NCI-H524 (cell line): ENCODE data around the gene OSBPL7.

Experiments used
- DNase-seq, 2 experiments: peaks; one replicate each; lab custom pipeline; 2025; lab: John Stamatoyannopoulos, UW

OSBPL7 gene, protein sequence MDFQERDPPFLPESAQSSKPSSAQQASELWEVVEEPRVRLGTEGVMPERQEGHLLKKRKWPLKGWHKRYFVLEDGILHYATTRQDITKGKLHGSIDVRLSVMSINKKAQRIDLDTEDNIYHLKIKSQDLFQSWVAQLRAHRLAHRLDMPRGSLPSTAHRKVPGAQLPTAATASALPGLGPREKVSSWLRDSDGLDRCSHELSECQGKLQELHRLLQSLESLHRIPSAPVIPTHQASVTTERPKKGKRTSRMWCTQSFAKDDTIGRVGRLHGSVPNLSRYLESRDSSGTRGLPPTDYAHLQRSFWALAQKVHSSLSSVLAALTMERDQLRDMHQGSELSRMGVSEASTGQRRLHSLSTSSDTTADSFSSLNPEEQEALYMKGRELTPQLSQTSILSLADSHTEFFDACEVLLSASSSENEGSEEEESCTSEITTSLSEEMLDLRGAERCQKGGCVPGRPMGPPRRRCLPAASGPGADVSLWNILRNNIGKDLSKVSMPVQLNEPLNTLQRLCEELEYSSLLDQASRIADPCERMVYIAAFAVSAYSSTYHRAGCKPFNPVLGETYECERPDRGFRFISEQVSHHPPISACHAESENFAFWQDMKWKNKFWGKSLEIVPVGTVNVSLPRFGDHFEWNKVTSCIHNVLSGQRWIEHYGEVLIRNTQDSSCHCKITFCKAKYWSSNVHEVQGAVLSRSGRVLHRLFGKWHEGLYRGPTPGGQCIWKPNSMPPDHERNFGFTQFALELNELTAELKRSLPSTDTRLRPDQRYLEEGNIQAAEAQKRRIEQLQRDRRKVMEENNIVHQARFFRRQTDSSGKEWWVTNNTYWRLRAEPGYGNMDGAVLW

DNA sequence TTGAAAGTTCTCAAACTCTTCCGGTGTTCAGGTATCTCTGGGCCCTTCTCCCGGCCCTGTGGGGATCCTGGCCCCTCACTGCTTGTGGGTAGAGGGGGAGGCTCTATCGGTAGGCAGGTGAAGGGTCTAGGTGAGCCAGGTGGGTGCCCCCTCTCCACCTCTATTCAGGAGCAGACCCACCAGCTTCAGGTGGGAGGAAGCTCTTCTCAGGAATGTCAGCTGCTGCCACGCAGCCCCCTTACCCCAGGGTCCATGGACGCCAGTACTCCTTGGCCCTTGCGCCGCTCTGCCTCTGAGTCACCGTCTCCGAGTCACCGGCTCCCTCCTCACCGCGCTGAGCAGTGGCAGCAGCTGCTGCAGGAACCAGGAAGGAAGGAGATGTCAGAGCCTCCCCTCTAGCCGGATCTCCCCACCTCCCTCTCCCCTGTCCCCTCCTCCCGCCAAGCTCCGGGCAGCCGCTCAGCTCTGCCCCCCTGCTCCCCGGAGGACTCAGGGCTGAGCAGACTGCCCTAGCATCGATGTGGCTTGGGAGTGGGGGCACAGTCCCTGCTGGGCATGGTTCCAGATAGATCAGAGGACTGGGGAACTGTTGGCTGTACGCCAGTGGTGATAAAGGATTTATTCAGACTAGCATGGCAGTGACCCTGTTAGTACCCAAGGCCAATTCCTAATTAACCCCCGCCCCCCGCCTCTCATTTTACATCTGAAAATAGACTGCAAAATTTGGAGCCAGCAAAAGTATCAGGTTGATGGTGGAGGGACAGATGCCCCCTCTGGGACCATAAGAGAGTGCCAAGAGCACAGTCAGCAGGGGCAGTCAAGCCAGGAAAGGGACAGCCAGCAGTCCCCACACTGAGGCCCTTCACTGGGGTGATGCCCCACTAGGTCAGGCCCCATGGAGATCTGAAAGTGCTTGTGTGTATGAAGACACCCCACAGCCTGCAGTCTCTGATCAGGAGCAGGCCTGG, at the start of gene OSBPL7:
TSS of gene OSBPL7 (minus strand) at position 371 of the 968 bp plus-strand sequence. CDS start 1,516 bp downstream, outside the sequence.
- peak; percentile 92 to 95 for DNase-seq

DNA sequence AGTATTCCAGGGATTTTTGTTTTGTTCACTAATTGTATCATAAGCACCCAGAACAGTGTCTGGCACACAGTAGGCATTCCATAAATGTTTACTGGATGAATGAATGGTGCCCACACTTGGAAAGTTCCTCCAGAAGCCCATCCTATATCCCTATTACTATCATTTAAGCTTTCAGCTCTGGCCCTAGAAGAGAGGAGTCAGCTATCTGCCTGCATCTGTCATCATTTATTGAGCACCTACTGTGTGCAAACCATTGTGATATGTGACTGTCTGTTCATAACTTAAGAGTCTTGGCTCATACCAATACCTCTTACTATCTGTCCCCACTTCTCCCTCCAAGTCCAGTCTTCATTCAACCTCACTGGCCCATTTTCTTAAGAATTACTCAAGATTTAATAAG, 49.5 kb upstream of the OSBPL7 start:
- DNase-seq = no peak

DNA sequence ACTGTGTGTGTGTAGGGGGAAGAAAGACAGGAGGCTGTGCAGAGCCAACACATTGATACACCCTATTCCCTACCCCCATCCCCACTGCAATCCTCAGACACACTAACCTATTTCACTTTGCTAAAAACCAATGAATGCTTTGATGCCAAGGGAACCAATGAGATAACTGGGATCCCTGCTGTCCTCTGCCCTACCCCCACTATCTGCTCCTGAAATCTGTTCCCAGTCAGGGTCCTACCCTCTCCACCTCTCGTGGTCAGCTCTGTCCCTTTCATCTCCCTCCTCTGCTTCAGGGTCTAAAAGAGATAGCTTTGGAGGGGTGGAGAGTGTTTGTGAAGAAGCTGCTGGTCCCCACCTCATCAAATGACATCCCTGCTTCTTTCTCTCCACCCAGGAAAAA, 48.5 kb upstream of the OSBPL7 start:
- DNase-seq = no peak

DNA sequence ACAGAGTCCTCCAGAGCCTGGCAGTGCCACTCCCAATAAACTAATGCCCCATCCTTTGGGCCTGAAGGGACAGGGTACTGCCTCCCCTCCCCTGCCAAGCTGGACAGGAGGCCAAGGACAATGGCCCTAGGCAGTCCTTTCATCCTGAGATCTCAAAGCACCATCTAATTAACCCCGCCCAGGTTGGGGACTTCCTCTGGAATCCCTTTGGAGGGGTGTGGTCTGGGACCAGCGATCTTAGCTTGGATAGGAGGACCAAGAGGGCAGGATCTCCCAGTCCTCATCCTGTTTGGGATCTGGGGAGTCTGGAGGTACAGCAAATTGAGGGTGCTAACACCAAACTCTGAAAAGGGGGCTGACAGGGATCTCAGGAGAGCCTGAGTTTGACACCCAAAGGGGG, 47.5 kb upstream of the OSBPL7 start:
- DNase-seq = no peak

DNA sequence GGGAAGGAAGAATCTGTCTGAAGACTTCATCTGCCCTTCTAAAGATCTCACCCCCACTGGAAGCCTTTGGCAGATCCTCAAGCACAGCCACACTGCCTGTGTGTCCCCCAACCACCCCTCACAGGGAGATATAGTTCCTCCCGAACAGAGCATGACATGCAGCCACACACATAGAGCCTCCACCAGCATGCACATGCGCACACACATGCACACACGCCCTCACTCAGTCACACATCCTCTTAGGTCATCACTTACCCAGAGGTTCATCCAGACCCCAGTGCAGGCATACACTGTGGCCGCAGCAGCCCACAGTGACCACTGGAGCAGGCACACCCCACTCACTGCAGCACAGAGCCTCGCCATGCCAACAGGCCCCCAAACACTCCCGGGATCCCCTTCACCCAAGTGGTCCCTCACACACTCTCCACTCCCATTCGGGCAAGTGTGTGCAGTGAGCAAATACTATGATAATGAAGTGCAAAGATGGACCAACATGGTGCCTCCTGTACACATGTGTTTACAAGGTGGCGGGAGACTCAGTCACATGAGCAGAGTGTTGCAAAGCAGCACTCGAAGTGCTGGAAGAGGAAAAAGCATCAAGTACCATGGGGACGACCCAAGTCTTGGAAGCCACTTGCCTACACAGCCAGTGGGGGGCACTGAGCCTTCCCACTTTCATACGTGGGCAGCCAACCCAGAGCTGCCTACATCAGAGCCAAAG, 46.4 kb upstream of the OSBPL7 start:
- no peak for DNase-seq

DNA sequence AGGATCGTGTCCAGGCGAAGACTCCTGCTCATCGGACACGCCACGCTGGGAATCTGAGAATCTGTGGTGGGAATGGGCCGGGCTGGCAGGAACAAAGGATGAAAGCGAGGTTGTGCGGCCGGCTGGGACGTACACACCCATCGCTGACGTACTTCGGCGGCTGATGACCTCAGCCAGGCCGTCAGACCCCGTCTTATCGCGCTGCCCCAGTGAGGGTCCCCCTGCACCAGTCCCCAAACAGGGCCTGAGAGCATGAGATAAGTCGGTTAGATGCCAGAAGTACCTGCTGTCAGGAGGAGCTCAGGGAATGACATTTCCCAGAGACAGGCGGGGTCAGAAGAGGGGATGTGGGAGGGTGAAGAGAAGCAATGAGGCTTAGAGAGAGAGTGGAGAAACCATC, 45.3 kb upstream of the OSBPL7 start:
- no peak for DNase-seq

DNA sequence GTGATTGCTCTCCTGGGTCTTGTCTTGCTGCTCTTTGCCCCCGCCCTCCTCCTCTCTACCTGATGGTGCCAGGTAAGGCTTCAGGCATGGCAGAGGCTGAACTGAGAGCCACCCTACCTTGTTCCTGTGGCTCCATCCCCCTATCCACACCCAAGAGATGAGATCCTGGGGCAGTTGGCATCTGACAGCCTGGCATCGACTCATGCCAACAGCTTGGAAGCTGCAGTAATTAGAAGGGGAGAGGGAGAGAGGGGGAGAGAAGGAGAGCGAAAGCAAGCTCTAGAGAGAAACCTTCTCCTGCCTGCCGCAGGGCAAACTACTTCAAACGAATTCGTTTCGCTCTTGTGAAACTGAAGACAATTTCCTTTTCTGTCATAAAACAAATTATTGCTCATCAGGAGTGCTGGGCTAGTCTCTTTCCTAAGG, 43.2 kb upstream of the OSBPL7 start:
- DNase-seq = no peak

DNA sequence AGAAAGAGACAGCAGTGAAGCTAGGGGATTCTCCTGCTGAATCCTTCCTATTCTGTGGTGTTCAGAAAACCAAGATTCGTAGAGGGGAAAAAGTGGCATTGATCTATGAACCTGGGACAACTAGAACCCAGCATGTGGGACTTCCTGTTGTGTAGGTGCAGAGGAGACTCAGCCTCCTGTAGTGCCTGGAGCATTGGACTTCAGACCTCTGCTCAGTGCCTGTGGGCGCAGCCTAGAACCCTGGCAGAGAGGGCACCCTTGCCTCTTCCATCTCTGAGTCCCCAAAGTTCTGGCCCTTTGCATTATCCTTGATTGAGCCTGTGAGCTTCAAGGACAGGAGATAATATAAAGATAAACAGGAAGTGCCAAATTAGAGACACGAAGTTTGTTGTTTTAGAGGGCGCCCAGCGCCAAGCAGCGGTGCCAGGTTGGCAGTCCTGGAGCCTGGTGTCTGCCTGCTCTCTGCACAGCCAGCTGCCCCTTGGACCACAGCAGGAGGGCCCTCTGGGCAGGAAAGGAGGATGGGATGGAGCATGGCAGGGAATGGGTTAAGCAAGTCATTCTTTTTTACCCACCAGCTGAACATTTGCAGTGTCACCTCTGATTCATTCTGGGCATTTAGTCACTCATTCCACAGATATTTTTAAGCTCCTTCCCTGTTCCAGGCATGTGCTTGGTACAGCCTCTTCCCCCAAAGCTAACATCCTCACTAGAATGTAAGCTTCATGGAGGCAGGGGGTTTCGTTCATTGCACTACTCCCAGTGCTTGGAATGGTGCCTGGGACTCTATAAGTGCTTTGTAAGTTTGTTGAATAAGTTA, 41.2 kb upstream of the OSBPL7 start:
- DNase-seq = no peak

DNA sequence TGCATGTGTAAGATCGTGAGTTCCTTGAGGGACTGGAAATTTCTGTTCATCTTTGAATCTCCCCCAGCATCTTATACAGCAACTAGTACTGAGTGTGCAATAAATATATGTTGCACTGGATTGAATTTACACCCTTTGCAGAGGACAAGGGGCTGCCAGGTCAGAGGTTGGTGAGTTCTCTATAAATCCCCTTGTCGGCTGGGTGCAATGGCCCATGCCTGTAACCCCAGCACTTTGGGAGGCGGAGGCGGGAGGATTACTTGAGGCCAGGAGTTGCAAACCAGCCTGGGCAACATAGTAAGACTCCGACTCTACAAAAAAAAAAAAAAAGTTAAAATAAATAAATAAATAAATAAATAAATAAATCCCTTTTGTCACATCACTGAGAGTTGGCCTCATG, 38.8 kb upstream of the OSBPL7 start:
- no peak for DNase-seq

DNA sequence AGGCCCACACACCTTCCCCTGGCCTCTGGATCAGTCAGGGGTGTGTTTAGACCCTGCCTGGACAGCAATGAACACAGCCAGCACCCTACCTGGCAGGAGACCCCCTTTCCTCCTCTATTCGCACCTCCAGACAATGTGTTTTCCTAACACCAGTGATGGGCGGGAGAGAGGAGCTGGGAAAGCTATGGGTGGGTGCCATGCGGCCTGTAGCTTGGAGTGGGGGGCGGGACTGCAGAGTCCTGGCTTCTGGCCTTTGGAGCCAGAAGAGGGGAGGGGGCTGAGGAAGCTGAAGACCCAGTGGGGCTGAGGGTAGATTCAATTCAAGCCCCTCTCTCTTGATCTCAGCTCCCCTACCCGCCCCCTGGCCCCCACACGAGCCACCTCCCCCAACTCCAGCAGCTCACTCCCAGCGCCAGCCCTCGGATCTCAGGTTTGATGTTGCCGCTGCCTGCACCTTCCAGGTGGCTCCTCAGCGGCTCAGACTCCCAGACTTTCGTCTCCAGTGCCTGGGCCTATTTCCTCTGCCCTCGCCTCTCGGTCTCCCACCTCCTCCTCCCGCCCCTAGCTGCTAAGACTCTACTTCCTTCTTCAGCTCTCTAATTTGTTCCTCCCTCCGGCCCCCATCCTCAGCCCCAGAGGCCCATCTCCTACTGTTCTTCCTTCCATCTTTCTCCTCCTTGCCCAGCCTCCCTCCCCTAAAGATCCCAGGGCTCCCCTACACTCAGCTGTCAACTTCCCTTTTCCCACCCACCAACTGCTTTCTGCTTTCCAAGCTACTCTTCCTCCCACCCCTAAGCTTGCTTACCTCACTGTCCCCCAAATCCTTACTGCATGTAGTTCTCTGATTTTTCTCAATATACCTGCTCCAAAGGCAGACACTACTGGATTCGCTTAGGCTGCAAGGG, 36.2 kb upstream of the OSBPL7 start:
- no peak for DNase-seq

DNA sequence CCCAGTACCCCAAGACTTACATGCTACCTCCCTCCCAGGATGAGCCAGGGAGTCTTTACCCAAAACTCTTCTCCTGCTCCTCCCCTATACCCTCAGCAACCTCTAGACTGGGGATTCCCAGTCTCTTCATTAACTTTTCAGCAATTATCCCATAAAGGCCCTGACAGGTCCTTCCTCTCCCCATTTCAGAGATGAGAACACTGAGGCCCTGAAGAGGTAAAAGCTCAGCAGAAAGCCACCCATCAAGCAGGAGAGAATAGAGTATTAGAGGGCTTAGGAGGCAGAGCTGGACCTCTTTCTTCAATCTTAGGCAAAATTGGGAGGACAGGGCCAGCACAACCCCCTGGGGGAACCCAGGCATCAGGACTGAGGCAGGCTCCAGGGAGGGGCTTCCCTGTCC, 35.2 kb upstream of the OSBPL7 start:
- DNase-seq = no peak

DNA sequence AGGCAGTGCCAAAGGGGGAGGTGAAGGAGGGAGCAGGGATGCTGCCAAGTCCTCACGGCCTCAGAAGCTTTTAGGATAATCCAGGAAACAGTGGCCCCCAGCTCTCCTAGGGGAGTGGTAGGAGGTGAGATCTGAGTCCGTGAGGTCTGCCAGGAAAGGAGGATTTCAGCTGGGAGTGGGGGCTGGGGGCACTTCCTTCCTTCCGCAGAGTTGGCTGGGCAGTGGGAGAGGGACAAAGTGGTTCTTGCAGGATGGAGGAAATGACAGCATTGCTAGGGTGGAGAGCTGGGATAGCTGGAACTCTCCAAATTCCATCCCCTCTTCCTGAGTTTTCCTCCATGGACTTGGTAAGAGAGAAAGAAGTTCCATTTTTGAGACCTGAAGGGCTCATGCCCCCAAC, 34.1 kb upstream of the OSBPL7 start:
- DNase-seq = no peak

DNA sequence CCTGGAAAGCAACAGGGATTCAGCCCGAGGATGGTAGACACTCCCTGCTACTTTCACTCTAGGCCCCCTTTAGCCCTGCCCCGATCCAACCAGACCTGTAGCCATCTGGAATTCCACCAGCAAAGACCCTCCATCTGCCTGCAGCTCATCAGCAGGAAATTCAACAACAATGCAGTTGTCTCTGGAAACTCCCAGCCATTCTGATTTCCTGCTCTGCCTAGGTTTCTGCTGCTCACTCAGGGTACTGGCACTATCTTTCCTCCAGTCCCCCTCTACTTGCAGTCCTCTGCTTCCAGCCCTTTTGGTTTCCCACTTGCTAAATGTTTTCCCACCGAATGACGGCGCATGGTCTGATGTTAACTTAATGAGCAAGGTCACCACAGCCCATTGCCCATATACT, 32.0 kb upstream of the OSBPL7 start:
- DNase-seq = no peak

DNA sequence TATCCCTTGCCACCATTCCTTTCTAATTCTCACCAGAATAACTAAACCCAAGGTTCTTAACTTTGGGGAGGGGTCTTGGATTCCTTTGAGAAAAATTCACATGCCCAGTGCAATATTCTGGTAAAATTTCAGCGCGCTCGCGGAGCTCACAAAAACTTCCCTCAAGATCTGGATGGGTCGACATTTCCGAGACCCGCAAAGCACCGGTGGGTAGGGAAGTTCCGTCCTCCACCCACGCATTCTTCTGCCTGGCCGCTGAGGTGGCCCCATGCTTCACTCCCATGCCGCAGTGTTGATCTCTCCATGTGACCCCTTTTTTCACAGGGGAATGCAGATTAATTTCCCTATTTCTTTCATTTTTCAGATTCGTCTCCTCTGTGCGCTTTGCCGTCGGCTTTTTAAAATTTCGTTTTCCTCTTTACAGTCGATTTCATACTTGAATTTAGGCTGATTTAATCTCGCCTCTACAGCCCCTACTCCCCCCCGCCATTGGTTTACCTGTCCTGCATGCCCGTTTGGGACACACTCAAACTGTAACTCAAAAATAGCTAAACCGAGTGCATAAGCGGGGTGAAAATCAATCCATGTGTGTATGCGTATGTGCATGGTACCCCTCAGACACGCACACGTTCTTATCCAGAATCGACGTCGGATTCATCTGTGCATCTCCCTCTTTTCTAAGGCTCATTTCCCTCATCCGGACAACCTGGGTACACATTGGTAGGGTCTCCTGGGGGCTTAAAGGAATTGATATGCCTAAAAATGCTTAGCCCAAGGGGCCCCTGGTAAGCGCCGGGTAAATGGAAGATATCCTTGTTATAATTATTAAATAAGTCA, 30.7 kb upstream of the OSBPL7 start:
- no peak for DNase-seq

DNA sequence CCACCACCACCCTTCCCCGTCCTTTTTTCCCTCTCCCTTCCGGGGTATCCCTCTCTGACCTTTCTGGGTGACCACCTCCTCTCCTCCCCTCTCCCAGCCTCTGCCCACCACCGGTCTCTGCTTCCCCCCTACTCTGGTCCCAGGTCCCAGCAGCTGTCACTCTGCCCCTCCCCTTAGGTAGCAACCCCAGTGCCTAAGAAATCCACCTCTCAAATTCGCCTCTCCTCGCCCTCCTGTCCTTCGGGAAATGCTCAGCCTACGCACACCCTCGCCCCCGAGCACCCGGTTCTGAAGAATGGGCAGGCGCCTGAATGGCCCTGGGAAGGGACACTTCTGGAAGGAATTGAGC, 30.1 kb upstream of the OSBPL7 start:
- no peak for DNase-seq

DNA sequence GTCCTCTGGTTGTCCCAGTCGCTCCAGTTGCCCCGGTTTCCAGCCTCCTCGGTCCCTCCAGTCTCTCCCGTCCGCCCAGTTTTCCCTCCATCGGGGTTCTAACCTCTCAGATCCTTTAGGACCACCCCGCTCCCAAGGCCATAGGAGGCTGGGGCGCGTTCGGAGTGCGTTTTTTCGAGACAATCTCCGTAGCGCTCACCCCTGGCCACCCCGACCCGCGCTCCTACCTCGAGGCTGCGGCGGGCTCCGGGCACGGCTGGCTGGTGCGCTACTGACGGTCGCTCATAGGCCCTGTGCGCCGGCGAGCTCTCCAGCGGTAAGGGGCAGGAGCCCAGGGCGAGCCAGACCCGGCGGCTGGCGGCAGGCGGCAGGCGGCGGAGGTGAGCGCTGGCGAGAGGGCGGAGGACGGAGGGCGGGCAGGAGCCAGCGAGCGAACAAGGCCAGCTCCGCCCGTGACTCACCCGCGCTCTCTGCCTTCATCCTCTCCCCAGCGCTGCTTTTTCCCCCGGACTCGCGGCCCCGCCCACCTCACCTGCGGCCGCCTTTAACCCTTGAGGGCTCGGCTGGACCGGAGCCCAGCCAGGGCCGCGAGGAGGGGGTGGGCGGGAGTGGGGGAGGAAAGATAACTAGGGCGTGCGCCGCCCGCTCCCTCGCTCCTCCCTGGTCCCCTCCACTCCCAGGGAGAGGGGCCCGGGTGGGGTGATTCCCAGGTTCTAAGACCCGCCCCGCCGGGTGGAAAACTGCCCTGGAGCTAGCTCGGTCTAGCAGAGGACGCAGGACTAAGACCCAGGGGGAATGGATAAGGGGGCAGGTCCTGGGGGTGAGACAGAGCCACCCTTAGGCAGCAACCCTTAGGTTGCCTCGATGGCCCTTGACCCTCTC, 29.3 kb upstream of the OSBPL7 start, which contains the start of gene SP6:
TSS of gene SP6 (minus strand) at position 472 of the 882 bp plus-strand sequence. CDS start 2,734 bp downstream, outside the sequence.
- peak; percentile 42 to 63 for DNase-seq

DNA sequence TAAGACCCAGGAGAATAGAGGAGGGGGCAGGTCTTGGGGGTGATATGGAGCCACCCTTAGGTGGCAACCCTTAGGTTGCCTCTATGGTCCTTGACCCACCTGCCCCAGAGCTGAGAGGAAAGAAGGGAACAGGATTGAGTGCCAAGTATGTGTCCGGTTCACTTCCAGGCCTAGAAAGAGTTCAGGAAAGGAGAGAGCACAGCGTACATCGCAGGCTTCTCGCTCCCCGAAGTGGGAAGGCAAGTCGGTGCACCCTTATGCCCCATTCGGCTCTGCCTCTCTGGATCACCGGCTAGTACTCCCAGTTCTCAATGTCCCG, 28.7 kb upstream of the OSBPL7 start:
- DNase-seq = no peak

DNA sequence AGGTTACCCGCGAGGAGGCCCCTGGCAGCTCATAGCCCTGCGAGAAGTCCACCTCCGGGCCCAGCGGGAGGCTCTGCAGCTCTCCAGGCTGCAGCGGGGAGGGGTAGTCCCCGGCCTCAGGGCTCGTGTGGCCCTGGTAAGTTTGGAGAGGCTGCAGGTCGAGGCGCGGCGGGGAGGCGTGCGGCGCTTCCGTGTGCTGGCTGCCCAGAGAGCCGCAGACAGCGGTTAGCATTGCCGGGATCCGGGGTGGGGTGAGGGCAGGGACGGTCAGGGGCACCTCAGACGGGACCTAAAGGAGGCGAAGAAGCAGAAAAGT, 26.6 kb upstream of the OSBPL7 start:
- no peak for DNase-seq
